Astrocyte (in vitro differentiated cells and primary cell): Measurements from ENCODE around the gene NCBP2L. TPM values are rescaled to one million over a fixed set of nuclear protein-coding genes. Genes with fewer than 3 reads are reported as not detected.

Source experiments
- DNase-seq: peaks from one replicate; pipeline ENCODE4 v3.0.0-alpha.2; 2010; ENCODE audit warnings: low read depth
- FAIRE-seq: peaks from 2 replicates; lab custom pipeline; 2011; peaks lifted over from hg19 to GRCh38; lab: Jason Lieb, UNC
- H2AFZ ChIP-seq: 2 replicates; pipeline ENCODE4 v1.6.0; 2012; ENCODE audit warnings: low read depth, low read length, inconsistent platforms
- H3K27ac ChIP-seq: 2 replicates; pipeline ENCODE4 v1.5.1; 2011; ENCODE audit warnings: low read depth, low read length, inconsistent platforms
- H3K27me3 ChIP-seq: 2 replicates; pipeline ENCODE4 v1.6.0; 2011; ENCODE audit warnings: low read length, inconsistent platforms; ENCODE audit not compliant: insufficient read depth
- H3K36me3 ChIP-seq: 2 replicates; pipeline ENCODE4 v1.5.1; 2011; ENCODE audit warnings: low read length, inconsistent platforms; ENCODE audit not compliant: insufficient read depth
- H3K4me1 ChIP-seq: 2 replicates; pipeline ENCODE4 v1.5.1; 2011; ENCODE audit warnings: low read length, inconsistent platforms; ENCODE audit not compliant: insufficient read depth
- H3K4me2 ChIP-seq: 2 replicates; pipeline ENCODE4 v1.6.0; 2012; ENCODE audit warnings: low read length, inconsistent platforms
- H3K4me3 ChIP-seq: 2 replicates; pipeline ENCODE4 v1.5.1; 2011; ENCODE audit warnings: low read depth, mild to moderate bottlenecking, low read length, inconsistent platforms; ENCODE audit not compliant: insufficient read depth
- H3K79me2 ChIP-seq: 2 replicates; pipeline ENCODE4 v1.6.0; 2012; ENCODE audit warnings: mild to moderate bottlenecking, low read length, inconsistent platforms; ENCODE audit not compliant: insufficient read depth
- H3K9ac ChIP-seq: 2 replicates; pipeline ENCODE4 v1.6.0; 2012; ENCODE audit warnings: mild to moderate bottlenecking, low read length, inconsistent platforms
- H3K9me3 ChIP-seq: 2 replicates; pipeline ENCODE4 v1.5.1; 2012; ENCODE audit warnings: low read depth, mild to moderate bottlenecking, low read length, inconsistent platforms; ENCODE audit not compliant: insufficient read depth
- H4K20me1 ChIP-seq: 2 replicates; pipeline ENCODE4 v1.6.0; 2012; ENCODE audit warnings: low read length, inconsistent platforms; ENCODE audit not compliant: insufficient read depth
- H3K27ac Mint-ChIP-seq: one replicate; pipeline ENCODE4 v1.8.0; 2021; ENCODE audit warnings: mild to moderate bottlenecking, mixed read lengths; ENCODE audit not compliant: unreplicated experiment
- H3K27me3 Mint-ChIP-seq: one replicate; pipeline ENCODE4 v1.8.0; 2021; ENCODE audit warnings: low read depth, mixed read lengths; ENCODE audit not compliant: unreplicated experiment
- H3K36me3 Mint-ChIP-seq: one replicate; pipeline ENCODE4 v1.8.0; 2021; ENCODE audit warnings: low read depth, mixed read lengths; ENCODE audit not compliant: unreplicated experiment
- H3K4me1 Mint-ChIP-seq: one replicate; pipeline ENCODE4 v1.8.0; 2021; ENCODE audit warnings: low read depth, mixed read lengths; ENCODE audit not compliant: unreplicated experiment
- H3K4me3 Mint-ChIP-seq: one replicate; pipeline ENCODE4 v1.8.0; 2021; ENCODE audit warnings: mild to moderate bottlenecking, moderate library complexity, mixed read lengths; ENCODE audit not compliant: unreplicated experiment
- H3K9me3 Mint-ChIP-seq: one replicate; pipeline ENCODE4 v1.8.0; 2021; ENCODE audit warnings: mild to moderate bottlenecking, mixed read lengths; ENCODE audit not compliant: unreplicated experiment
- EZH2 ChIP-seq: IDR thresholded peaks from 2 replicates; pipeline ENCODE4 v1.6.1; 2012; ENCODE audit warnings: mild to moderate bottlenecking, low read length, inconsistent platforms; ENCODE audit not compliant: insufficient read depth
- total RNA-seq: library from RNA; stranded (reverse); gene quantifications from 2 replicates; pipeline ENCODE4 v1.2.1, GENCODE V29; 2021
- TF ChIP-seq, protein P1 (sequence below): IDR thresholded peaks from 2 replicates; pipeline ENCODE4 v1.5.1; 2011; ENCODE audit warnings: low read depth, mild to moderate bottlenecking, inconsistent platforms, low read length, moderate library complexity; ENCODE audit not compliant: insufficient read depth

Gene NCBP2L
- total RNA-seq, 1 donor from 2014 or later: not detected

DNA sequence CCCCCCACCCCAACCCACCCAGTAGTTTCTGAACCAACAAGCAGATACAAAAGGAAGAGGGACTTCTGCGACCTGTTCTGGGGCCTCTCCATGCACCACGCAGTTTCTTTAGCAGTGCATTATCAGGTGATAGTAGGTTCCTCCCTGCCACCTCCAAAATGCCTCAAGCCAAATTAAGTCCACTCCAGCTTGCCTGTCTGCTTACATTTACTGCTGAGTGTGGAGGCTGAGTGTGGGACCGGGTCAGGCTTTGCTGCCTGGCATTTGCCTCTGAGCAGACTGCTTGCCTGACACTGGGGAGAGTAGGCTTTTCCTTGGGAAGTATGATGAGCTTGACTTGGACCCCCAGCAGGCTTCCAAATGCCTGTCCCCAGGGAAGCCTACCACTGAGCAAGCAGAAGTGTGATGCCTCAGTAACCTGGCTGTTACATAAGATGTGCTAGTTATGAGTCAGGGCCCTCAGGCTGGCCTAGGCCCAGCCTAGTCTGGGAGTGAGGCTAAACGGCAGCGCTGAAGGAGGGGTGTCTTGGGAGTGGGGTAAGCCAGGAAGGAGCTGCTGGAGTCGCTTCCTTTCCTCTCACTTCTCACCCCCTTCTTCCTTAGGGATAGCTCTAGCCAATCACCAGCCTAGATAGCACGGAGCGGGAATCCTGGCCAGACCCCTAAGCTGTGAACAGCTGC lies 10.9 kb upstream of the NCBP2L start:
- Histone ChIP-seq H3K27ac (no peak overlapping the region), H3K36me3 (no peaks in the 10 kb centered on the region), H3K4me3 (no peak overlapping the region), H3K4me2 (no peak overlapping the region), H4K20me1 (no peaks in the 10 kb centered on the region), H3K9ac (no peak overlapping the region), H3K27me3 (peaks cover 6% of the 10 kb centered on the region), H3K4me1 (no peaks in the 10 kb centered on the region), H2AFZ (no peak overlapping the region), H3K79me2 (no peaks in the 10 kb centered on the region), H3K9me3 (no peaks in the 10 kb centered on the region)
- TF ChIP-seq, protein P1, sequence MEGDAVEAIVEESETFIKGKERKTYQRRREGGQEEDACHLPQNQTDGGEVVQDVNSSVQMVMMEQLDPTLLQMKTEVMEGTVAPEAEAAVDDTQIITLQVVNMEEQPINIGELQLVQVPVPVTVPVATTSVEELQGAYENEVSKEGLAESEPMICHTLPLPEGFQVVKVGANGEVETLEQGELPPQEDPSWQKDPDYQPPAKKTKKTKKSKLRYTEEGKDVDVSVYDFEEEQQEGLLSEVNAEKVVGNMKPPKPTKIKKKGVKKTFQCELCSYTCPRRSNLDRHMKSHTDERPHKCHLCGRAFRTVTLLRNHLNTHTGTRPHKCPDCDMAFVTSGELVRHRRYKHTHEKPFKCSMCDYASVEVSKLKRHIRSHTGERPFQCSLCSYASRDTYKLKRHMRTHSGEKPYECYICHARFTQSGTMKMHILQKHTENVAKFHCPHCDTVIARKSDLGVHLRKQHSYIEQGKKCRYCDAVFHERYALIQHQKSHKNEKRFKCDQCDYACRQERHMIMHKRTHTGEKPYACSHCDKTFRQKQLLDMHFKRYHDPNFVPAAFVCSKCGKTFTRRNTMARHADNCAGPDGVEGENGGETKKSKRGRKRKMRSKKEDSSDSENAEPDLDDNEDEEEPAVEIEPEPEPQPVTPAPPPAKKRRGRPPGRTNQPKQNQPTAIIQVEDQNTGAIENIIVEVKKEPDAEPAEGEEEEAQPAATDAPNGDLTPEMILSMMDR: no peak
- no peak for TF ChIP-seq EZH2
- no peaks in the 10 kb centered on the region for H3K4me1 Mint-ChIP-seq
- FAIRE-seq (peak; percentile 80), DNase-seq (peak; percentile 14)
- H3K36me3 Mint-ChIP-seq: no peaks in the 10 kb centered on the region
- H3K4me3 Mint-ChIP-seq: no peak overlapping the region
- H3K27ac Mint-ChIP-seq: no peak overlapping the region
- no peaks in the 10 kb centered on the region for H3K9me3 Mint-ChIP-seq
- H3K27me3 Mint-ChIP-seq: peaks cover 13% of the 10 kb centered on the region

GRCh38 chrX:107768051-107768450 lies 9.5 kb upstream of the NCBP2L start:
- no peaks in the 10 kb centered on the region for H3K79me2 ChIP-seq
- Mint-ChIP-seq H3K36me3 (no peaks in the 10 kb centered on the region), H3K9me3 (no peaks in the 10 kb centered on the region), H3K4me1 (no peaks in the 10 kb centered on the region), H3K27ac (no peak overlapping the region), H3K4me3 (no peak overlapping the region), H3K27me3 (peaks cover 6% of the 10 kb centered on the region)
- no peak overlapping the region for H2AFZ ChIP-seq
- peaks cover 11% of the 10 kb centered on the region for H3K27me3 ChIP-seq
- no peak overlapping the region for H3K27ac ChIP-seq
- no peak overlapping the region for H3K9ac ChIP-seq
- H3K4me3 ChIP-seq: no peak overlapping the region
- no peaks in the 10 kb centered on the region for H3K9me3 ChIP-seq
- TF ChIP-seq, protein P1: no peak
- TF ChIP-seq EZH2: no peak
- no peak for DNase-seq
- H3K4me2 ChIP-seq: no peak overlapping the region
- no peak for FAIRE-seq
- H3K4me1 ChIP-seq: no peaks in the 10 kb centered on the region
- no peaks in the 10 kb centered on the region for H3K36me3 ChIP-seq
- no peaks in the 10 kb centered on the region for H4K20me1 ChIP-seq

GRCh38 chrX:107769581-107770317 lies 7.8 kb upstream of the NCBP2L start:
- Histone ChIP-seq H3K79me2 (no peaks in the 10 kb centered on the region), H3K4me3 (no peak overlapping the region), H3K4me1 (no peaks in the 10 kb centered on the region), H3K9ac (no peak overlapping the region), H4K20me1 (no peaks in the 10 kb centered on the region), H3K27ac (no peak overlapping the region), H3K9me3 (no peaks in the 10 kb centered on the region), H2AFZ (no peak overlapping the region), H3K36me3 (no peaks in the 10 kb centered on the region), H3K27me3 (peaks cover 27% of the 10 kb centered on the region), H3K4me2 (no peak overlapping the region)
- H3K27me3 Mint-ChIP-seq: peaks cover 14% of the 10 kb centered on the region
- no peak overlapping the region for H3K27ac Mint-ChIP-seq
- no peak overlapping the region for H3K4me3 Mint-ChIP-seq
- H3K4me1 Mint-ChIP-seq: no peaks in the 10 kb centered on the region
- DNase-seq (no peak), FAIRE-seq (no peak)
- H3K36me3 Mint-ChIP-seq: no peaks in the 10 kb centered on the region
- H3K9me3 Mint-ChIP-seq: no peaks in the 10 kb centered on the region
- TF ChIP-seq, protein P1: no peak
- TF ChIP-seq EZH2: no peak
